ENCODE measurements around the gene ARHGEF2.

The ARHGEF2 gene

GRCh38 chr1:155897746-155898145 lies 80.6 kb downstream of the ARHGEF2 start:
- no peak for DNase-seq
- intact Hi-C loops (cut with DNase I) = no loop called here
